HepG2 (cell line): ENCODE measurements around the gene EPHA1. TPM values are rescaled to one million over a fixed set of nuclear protein-coding genes. Genes with fewer than 3 reads are reported as not detected.

Experiments
- CCAR2 ChIP-seq: fragments of 200-400 bp; formaldehyde crosslinking; optimal IDR thresholded peaks from 2 replicates; pipeline ENCODE3; 2018; ENCODE audit warnings: low read depth, mild to moderate bottlenecking, low read length, moderate library complexity
- KDM3A ChIP-seq: IDR thresholded peaks from 2 replicates; pipeline ENCODE4 v1.6.1; 2018; ENCODE audit warnings: low read depth, missing compliant biosample characterization
- MAFK ChIP-seq, 2 experiments: IDR thresholded peaks in 1 of 2; conservative IDR thresholded peaks in 1 of 2; 2 replicates each; pipeline ENCODE4 v1.6.1; 2011; ENCODE audit warnings: improper control_type of control experiment in 2 of 2, low read length in 2 of 2
- NR1H2 ChIP-seq: sonication (generic); formaldehyde crosslinking; IDR thresholded peaks from 2 replicates; pipeline ENCODE4 v1.8.1; 2022; ENCODE audit warnings: low read depth, missing genetic modification reagents, borderline replicate concordance
- STAT6 ChIP-seq: sonication (generic); formaldehyde crosslinking; IDR thresholded peaks from 2 replicates; pipeline ENCODE4 v1.4.0; 2020; ENCODE audit warnings: missing genetic modification reagents, mild to moderate bottlenecking, borderline replicate concordance
- ZBTB44 ChIP-seq: sonication (generic); formaldehyde crosslinking; IDR thresholded peaks from 2 replicates; pipeline ENCODE4 v1.4.0; 2020; ENCODE audit warnings: missing genetic modification reagents
- ZKSCAN5 ChIP-seq: sonication (generic); formaldehyde crosslinking; IDR thresholded peaks from 2 replicates; pipeline ENCODE4 v1.5.1; 2020; ENCODE audit warnings: mild to moderate bottlenecking, missing genetic modification reagents
- ZNF142 ChIP-seq: sonication (generic); formaldehyde crosslinking; IDR thresholded peaks from 2 replicates; pipeline ENCODE4 v1.4.0; 2020; ENCODE audit warnings: missing genetic modification reagents
- ZNF143 ChIP-seq: sonication (generic); formaldehyde crosslinking; IDR thresholded peaks from 2 replicates; pipeline ENCODE4 v1.4.0; 2020; ENCODE audit warnings: missing genetic modification reagents
- ZNF335 ChIP-seq: sonication (generic); formaldehyde crosslinking; IDR thresholded peaks from 2 replicates; pipeline ENCODE4 v1.4.0; 2020; ENCODE audit warnings: missing genetic modification reagents
- ZNF33B ChIP-seq: sonication (generic); formaldehyde crosslinking; IDR thresholded peaks from 2 replicates; pipeline ENCODE4 v1.5.1; 2020; ENCODE audit warnings: mild to moderate bottlenecking, missing genetic modification reagents
- ZNF850 ChIP-seq: sonication (generic); formaldehyde crosslinking; conservative IDR thresholded peaks from 2 replicates; pipeline ENCODE4 v1.9.0; 2021; ENCODE audit warnings: mild to moderate bottlenecking, missing genetic modification reagents
- polyA plus RNA-seq, 8 experiments: library from polyadenylated mRNA; depleted of rRNA in 3 of 8; stranded (reverse) in 7 of 8; unstranded in 1 of 8; fragments of >200 nt; fragmentation: Illumina TruSeq in 4 of 8; extraction: Trizol in 4 of 8; gene quantifications; 2 replicates each; pipeline versions ENCODE4 v1.2.1 to v1.2.3, GENCODE V29; 2011 to 2016; ENCODE audit warnings: low read depth in 4 of 8, missing spikeins in 1 of 8, mixed read lengths in 1 of 8; ENCODE audit not compliant: insufficient read depth in 1 of 8
- total RNA-seq, 5 experiments: library from RNA; depleted of rRNA; stranded (reverse); fragments of >200 nt; fragmentation: Illumina TruSeq; extraction: Trizol; gene quantifications; 2 replicates each; pipeline ENCODE4 v1.2.3, GENCODE V29; 2016; ENCODE audit warnings: low read depth in 1 of 5

Gene EPHA1
- total and polyA plus RNA-seq, 2 of the 13 experiments (the other 11 are each of a cell fraction or from before 2014, with no cell fraction given), result 4.6 to 17.1 TPM

- TF ChIP-seq NR1H2 (CRISPR knock-in tag), result 0 out of 2 replicates have a peak, but pooled peaks have one; percentile 63
- no peak for TF ChIP-seq ZNF142 (CRISPR knock-in tag)
- 0 out of 2 replicates have a peak, but pooled peaks have one; percentile 51 for TF ChIP-seq ZKSCAN5
- 0 out of 2 replicates have a peak, but pooled peaks have one; percentile 27 for TF ChIP-seq ZNF33B (CRISPR knock-in tag)
- peak; percentile 33; the same call in 1 of the 2 replicates for TF ChIP-seq ZNF143 (CRISPR knock-in tag)
- TF ChIP-seq ZNF335 (CRISPR knock-in tag), result no peak
- no peak for TF ChIP-seq MAFK (conservative IDR thresholded peaks at IDR 0.05 in 1 of 2, IDR thresholded peaks at IDR 0.05 in 1 of 2; ENCODE audit: low read length in 2 of 2)
- TF ChIP-seq ZNF850, result no peak
- TF ChIP-seq STAT6 (CRISPR knock-in tag), result peak; percentile 20; the same call in 1 of the 2 replicates
- TF ChIP-seq CCAR2, result no peak
- no peak for TF ChIP-seq ZBTB44 (CRISPR knock-in tag)
- TF ChIP-seq KDM3A (CRISPR knock-in tag), result peak; percentile 43; the same call in 1 of the 2 replicates
- TF ChIP-seq, all 625 proteins: peak for 198
Measured at GRCh38 chr7:143395187-143396149, 13.2 kb downstream of the EPHA1 start (continued).
